HG03280 (cell line): ENCODE results near the gene MAST4.
"Not testable (repeated sequence)": the region's sequence is repeated elsewhere in the genome, so short reads cannot be mapped to it uniquely, and the experiment has no call there.

ENCODE experiments used
- ATAC-seq: cut with Tn5 transposase; IDR thresholded peaks from one replicate; pipeline ENCODE4 v1.9.1; 2021; ENCODE audit warnings: mild to moderate bottlenecking, moderate library complexity; ENCODE audit not compliant: unreplicated experiment

Gene MAST4

GRCh38 chr5:67166460-67167285 is 570.5 kb downstream of the MAST4 start:
- peak; percentile 60 for ATAC-seq

DNA sequence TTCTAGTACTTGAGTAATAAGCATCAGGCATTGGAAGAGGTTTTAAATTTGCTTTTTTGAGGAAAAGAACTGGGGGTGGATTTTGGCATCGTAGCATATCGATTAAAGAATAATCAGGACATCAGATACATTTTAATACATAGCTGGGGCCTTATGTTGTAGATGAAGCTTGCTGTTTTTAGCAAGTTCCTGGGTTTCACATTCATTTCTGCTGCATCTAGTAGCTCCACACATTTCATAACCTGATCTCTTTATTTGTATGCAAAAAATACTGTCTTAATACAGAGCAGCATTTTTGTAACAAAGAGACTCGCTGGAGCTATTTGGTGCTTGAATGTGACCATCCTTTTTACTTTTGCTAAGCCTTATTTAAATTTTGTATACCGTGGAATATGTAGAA is 571.9 kb downstream of the MAST4 start:
- ATAC-seq: no peak

GRCh38 chr5:67170767-67171166 is 574.6 kb downstream of the MAST4 start:
- no peak for ATAC-seq

DNA sequence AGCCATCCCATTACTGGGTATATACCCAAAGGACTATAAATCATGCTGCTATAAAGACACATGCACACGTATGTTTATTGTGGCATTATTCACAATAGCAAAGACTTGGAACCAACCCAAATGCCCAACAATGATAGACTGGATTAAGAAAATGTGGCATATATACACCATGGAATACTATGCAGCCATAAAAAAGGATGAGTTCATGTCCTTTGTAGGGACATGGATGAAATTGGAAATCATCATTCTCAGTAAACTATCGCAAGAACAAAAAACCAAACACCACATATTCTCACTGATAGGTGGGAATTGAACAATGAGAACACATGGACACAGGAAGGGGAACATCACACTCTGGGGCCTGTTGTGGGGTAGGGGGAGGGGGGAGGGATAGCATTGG is 577.2 kb downstream of the MAST4 start:
- ATAC-seq: not testable (repeated sequence)

DNA sequence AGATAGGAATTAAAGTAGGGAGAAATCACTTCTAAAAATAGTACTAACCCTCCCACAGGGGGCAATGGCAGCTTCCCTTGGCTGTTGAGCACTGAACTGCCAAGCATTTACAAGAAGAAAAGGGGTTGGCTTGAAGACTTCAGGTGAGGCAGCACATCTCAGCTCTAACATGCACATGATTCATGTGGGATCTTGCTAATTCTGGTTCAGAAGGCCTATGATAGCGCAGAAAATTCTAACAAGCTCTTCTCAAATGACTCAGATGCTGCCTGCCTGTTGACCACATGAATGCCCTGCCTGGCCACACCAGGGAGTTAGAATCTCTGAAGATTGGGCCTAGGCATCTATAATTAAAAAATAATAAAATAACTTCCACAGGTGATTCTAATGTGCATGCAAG is 577.8 kb downstream of the MAST4 start:
- no peak for ATAC-seq

GRCh38 chr5:67176936-67177335 is 580.7 kb downstream of the MAST4 start:
- no peak for ATAC-seq

DNA sequence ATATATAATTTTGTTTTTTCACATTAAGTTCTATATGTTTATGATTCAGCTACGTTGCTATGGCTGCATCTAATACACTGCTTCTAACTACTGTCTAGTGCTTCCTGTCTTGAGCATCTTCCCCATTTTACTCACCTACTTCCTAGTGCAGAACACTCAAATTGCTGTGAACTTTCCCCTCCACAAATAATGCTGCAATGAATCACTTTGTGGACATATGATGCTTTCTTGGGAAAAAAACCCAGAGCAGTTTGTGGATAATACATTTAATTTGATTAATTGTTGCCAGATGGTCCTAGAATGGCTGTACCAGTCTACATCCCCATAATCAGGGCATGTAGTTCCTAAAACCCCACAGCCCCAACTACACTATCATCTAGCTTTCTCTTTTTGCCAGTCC is 581.9 kb downstream of the MAST4 start:
- no peak for ATAC-seq

- ATAC-seq: no peak
These were observed 582.8 kb downstream of the MAST4 start for GRCh38 chr5:67178966-67179365.

DNA sequence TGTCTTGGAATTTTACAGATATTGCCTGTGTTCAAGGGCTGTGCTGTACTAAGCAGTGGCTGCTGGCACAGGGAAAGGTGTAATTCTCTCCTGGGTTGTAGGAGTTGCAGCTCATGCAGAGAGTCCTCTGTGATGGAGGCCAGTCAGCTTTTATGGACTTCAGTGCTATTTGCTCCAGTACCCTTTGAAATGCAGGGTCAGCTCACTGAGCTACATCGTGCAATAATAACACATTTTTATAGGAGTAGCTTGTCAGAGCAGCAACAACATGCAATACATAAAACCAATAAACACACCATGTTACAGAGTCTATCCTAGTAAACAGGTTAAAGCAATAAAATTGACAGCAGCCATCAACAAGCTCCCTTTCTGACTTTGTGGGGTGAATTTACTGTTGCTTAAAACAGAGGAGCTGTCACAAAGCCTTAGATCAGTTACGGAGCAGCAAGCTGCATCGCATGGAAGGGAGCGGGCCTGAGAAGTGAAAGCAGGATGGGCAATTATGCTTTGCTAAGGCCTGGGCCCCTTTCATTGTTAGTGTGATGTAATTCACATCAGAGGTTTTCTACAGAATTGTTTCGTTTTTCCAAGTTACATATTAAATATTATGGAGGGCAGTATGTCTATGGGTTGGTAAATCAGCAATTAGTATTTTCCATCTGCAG is 583.6 kb downstream of the MAST4 start:
- no peak for ATAC-seq

DNA sequence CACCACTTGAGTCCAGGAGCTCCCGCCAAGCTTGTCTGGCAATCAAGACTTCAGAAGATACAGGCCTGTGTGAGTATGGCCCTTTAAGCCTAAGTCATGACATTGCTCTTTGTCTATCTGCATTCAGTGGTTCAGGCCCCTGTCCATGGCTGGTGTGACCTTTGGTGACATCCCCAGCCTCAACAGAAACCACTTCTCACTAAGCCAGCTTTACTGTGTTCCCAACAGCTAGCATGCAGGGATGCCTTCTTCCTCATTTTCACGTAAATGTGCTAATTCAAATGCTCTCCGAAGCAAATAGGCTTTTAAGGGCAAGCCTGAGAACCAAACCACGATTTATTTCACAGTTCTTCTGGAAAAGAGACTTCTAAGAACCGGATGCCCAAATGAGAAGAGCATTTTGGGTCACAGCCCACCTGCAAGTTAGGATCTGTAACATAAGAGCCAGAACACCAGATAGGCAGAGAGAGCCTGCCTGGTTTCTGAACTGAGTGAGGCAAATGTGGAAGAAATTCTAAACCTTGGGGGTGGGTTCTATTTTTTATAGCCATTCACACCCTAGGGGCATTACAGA is 585.5 kb downstream of the MAST4 start:
- ATAC-seq: no peak

DNA sequence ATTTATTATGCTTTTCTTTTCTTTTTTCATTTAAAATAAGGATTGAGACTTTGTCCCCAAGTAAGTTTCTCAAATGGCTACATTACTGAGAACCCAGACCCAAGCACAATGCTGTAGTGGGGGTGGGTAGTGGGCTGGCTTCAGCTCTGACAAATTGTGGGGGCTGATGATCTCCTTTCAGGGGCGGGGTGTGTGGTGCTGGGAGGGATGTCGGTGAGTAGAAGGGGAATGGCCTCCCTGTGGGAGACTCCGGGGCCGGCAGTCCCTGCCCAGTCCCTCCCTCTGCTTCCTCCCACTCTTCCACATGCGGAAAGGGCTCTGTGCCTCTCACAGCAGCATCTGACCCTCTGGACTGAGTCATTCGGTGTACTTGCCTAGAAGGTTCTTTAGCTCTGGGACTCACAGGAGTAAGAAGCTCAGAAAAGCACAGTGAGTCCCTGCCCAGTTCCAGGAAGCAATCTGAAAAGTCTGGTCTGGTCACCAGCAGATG is 586.2 kb downstream of the MAST4 start:
- no peak for ATAC-seq

GRCh38 chr5:67183859-67184258 is 587.7 kb downstream of the MAST4 start:
- no peak for ATAC-seq

DNA sequence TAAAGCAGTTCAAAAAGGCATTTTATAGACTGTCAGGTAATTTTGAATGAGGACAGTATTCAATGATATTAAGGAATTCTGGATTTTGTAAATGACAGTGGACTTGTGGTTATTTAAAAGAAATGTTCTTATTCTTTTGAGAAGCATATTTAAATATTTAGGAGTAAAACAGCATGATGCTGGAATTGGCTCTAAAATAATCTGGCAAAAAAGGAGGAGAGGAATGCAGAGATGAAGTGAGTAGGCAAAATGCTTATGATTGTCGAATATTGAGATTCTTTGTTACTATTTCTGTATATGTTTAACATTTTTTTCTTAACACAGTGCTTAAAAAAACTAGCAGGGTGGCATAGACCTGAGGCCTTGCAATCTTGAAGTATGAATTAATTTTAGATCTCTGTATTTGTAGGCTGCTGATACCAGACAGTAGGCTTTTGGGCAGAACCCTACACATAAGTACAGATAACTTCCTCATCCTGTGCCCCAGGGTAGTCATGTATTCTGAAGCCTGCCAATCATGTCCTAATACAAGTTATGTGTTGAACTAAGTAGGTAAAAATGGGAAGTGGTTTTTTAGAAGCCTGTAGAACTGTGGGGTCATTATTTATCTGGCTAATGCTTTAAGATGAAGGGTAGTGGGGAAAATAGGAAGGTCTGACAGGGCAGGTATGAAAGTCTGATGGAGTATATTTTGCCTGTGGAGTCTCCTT is 591.0 kb downstream of the MAST4 start:
- no peak for ATAC-seq

DNA sequence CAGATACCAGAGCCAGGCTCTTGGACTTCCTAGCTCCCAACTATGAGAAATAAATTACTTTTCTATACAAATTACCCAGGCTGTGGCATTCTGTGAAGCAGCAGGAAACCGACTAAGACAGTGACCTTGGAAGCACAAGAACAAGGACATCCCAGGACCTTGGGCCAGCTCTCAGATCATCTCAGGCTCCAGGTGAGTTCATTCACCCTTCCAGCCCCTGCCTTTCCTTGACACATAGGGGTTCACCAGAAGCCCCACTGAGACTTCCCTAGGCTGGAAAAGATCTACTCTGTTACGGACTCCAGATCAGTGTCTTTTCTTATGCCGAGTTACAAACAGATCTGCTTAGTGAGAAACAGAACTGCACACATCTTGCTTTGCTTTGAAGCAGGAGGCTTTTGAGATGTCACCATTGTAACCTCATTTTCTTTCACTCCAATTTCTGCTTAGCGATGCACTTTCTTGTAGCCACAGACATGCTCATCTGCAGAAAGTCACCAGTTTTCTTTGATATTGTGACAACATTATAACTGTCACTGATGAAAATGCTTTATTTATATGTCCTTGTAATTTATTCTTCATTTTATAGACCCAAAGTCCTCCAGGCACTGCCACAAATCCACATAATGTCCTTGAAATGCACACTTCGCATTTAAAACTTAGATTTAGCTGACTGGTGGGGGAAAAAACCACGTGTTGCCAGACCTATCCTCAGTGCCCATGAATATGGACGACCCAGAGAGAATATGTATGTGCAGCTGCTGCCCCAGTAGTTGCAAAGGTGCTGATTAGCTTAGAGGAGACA is 592.3 kb downstream of the MAST4 start:
- no peak for ATAC-seq

GRCh38 chr5:67189079-67189354 is 592.8 kb downstream of the MAST4 start:
- ATAC-seq: no peak

DNA sequence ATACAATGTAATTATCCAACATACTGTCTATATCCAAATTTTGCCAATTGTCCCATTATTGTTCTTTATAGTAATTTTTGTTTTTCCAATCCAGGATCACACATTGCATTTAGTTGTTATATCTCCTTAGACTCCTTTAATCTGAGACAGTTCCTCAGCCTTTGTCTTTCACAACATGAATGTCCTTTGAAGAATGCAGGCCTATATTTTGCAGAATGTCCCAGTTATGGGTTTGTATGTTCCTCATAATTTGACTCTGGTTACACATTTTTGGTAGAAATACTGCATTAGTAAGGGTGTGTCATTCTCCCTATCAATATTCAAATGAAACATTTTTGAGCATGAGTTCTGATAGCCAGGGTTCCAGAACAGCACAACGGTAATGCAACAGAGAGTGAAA is 593.7 kb downstream of the MAST4 start:
- no peak for ATAC-seq

GRCh38 chr5:67190410-67190809 is 594.2 kb downstream of the MAST4 start:
- no peak for ATAC-seq

DNA sequence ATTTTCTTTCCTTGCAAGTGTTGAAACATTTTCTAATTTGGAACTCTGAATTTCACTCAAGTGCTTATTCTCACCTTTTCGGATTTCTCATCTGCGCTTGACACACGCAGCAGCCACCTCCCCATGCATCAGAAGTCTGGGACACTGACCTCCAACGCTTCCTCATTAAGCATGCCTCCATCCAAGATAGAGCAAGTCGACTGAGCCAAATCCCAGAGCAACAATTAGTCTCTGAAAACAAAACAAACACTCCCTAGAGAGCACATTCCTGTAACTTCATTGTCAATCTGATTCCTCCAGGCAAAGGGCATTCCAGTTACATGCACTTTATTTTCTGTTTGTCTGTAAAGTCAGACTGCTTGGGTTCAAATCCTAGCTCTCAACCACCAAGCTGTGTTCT is 594.7 kb downstream of the MAST4 start:
- no peak for ATAC-seq

- ATAC-seq: no peak
These were observed 596.7 kb downstream of the MAST4 start for GRCh38 chr5:67192719-67193438.

DNA sequence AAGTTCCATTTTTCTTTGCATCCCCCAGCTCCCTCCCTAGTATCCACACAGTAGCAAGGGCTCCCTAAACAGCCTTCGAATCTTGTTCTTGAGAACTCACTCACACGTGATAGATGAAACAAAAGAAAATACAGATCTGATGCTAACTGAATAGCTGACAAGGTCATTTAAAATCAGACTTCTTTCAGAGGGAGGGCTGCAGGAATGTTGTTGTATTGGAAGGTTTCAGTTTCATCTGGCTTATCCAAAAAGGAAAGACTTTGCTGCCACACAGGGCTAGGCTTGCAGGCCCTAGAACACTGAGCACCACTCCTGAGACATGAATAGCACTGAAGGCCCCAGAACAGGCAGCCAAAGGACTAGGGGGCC is 597.2 kb downstream of the MAST4 start:
- ATAC-seq: no peak
